ENCODE results near the gene ARHGAP35.
"Not testable (repeated sequence)": the region's sequence is repeated elsewhere in the genome, so short reads cannot be mapped to it uniquely, and the experiment has no call there.

ARHGAP35 gene

GRCh38 chr19:46844067-46844489 lies 16.7 kb upstream of the ARHGAP35 start:
- Histone ChIP-seq H3K9me3 (ENCODE audit: control insufficient read depth, insufficient read depth, low read length) (no peaks in the 10 kb centered on the region), H3K4me3 (ENCODE audit: low read length) (no peak overlapping the region), H3K27me3 (ENCODE audit: control insufficient read depth, insufficient read depth, low read length) (no peaks in the 10 kb centered on the region), H3K27ac (ENCODE audit: low read length) (no peak overlapping the region), H3K4me1 (ENCODE audit: control insufficient read depth, insufficient read depth, low read length) (no peaks in the 10 kb centered on the region), H3K36me3 (ENCODE audit: control insufficient read depth, insufficient read depth, low read length) (peaks cover 19% of the 10 kb centered on the region; the same call in 1 of the 2 replicates)
- no peak for DNase-seq (ENCODE audit: low read depth, low spot score)
- WGBS (ENCODE audit: insufficient coverage, insufficient read length), result no CpG with 5 or more reads among the region's 9 CpGs

- WGBS (ENCODE audit: insufficient coverage, insufficient read length), result no CpG with 5 or more reads among the region's 19 CpGs
- Histone ChIP-seq H3K4me1 (ENCODE audit: control insufficient read depth, insufficient read depth, low read length) (no peaks in the 10 kb centered on the region), H3K27ac (ENCODE audit: low read length) (no peak overlapping the region)
Measured at GRCh38 chr19:46845959-46846459, 14.8 kb upstream of the ARHGAP35 start.

GRCh38 chr19:46847528-46847927 lies 13.3 kb upstream of the ARHGAP35 start:
- no CpG with 5 or more reads among the region's 11 CpGs for WGBS (ENCODE audit: insufficient coverage, insufficient read length)
- Histone ChIP-seq H3K36me3 (ENCODE audit: control insufficient read depth, insufficient read depth, low read length) (peaks cover 11% of the 10 kb centered on the region; the same call in 1 of the 2 replicates), H3K27me3 (ENCODE audit: control insufficient read depth, insufficient read depth, low read length) (no peaks in the 10 kb centered on the region), H3K27ac (ENCODE audit: low read length) (no peak overlapping the region), H3K4me1 (ENCODE audit: control insufficient read depth, insufficient read depth, low read length) (no peaks in the 10 kb centered on the region), H3K4me3 (ENCODE audit: low read length) (no peak overlapping the region), H3K9me3 (ENCODE audit: control insufficient read depth, insufficient read depth, low read length) (no peaks in the 10 kb centered on the region)
- no peak for DNase-seq (ENCODE audit: low read depth, low spot score)

More at GRCh38 chr19:46845959-46846459, 14.8 kb upstream of the ARHGAP35 start:
- Histone ChIP-seq H3K4me3 (ENCODE audit: low read length) (no peak overlapping the region), H3K36me3 (ENCODE audit: control insufficient read depth, insufficient read depth, low read length) (peaks cover 16% of the 10 kb centered on the region; the same call in 1 of the 2 replicates), H3K27me3 (ENCODE audit: control insufficient read depth, insufficient read depth, low read length) (no peaks in the 10 kb centered on the region), H3K9me3 (ENCODE audit: control insufficient read depth, insufficient read depth, low read length) (no peaks in the 10 kb centered on the region)
- no peak for DNase-seq (ENCODE audit: low read depth, low spot score)

DNA sequence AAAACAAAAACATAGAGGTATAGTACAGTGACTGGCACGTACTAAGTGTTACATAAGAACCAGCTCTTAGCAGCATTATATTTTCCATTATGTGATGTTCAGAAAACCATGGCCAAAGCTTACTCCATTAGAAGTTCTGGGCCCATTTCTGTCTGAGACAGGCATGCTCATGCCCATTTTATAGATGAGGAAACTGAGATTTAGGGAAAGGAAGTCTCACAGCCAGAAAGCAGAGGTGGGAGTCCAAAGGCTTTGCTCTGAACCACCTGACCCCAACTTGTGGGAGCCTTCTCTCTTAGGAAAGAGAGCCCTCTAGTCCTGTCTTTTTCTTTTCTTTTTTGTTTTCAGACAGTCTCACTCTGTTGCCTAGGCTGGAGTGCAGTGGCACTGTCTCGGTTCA lies 12.4 kb upstream of the ARHGAP35 start:
- Histone ChIP-seq H3K27ac (ENCODE audit: low read length) (no peak overlapping the region), H3K9me3 (ENCODE audit: control insufficient read depth, insufficient read depth, low read length) (no peaks in the 10 kb centered on the region), H3K4me1 (ENCODE audit: control insufficient read depth, insufficient read depth, low read length) (no peaks in the 10 kb centered on the region), H3K27me3 (ENCODE audit: control insufficient read depth, insufficient read depth, low read length) (no peaks in the 10 kb centered on the region), H3K4me3 (ENCODE audit: low read length) (no peak overlapping the region), H3K36me3 (ENCODE audit: control insufficient read depth, insufficient read depth, low read length) (peaks cover 6% of the 10 kb centered on the region; the same call in 1 of the 2 replicates)
- WGBS (ENCODE audit: insufficient coverage, insufficient read length), result no CpG with 5 or more reads among the region's 2 CpGs
- DNase-seq (ENCODE audit: low read depth, low spot score), result no peak

DNA sequence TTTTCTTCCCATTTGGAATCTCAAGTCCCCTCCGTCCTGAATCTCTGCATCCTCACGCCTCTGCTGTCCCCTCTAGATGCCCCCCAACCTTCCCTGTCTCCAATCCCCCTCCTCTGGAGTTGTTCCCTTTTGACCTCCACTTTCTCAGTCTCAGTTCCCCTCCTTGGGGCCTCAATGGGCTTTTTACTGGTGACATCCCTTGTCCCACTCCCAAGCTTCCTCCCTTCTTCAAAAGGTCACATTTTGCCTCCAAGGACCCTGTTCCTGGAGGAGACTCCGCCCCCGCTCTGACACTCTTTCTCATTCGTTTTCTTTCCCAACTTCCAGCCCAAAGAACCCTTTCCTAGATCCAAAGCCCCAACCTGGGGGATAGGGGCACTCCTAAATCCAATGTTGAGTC lies 11.2 kb upstream of the ARHGAP35 start:
- Histone ChIP-seq H3K9me3 (ENCODE audit: control insufficient read depth, insufficient read depth, low read length) (no peaks in the 10 kb centered on the region), H3K27ac (ENCODE audit: low read length) (no peak overlapping the region), H3K4me3 (ENCODE audit: low read length) (peak overlapping the region; percentile 97; the same call in 1 of the 2 replicates), H3K27me3 (ENCODE audit: control insufficient read depth, insufficient read depth, low read length) (no peaks in the 10 kb centered on the region), H3K4me1 (ENCODE audit: control insufficient read depth, insufficient read depth, low read length) (no peaks in the 10 kb centered on the region), H3K36me3 (ENCODE audit: control insufficient read depth, insufficient read depth, low read length) (0 out of 2 replicates have a peak, but pooled peaks cover 4% of the 10 kb centered on the region)
- DNase-seq (ENCODE audit: low read depth, low spot score), result no peak
- no CpG with 5 or more reads among the region's 5 CpGs for WGBS (ENCODE audit: insufficient coverage, insufficient read length)

- Histone ChIP-seq H3K9me3 (ENCODE audit: control insufficient read depth, insufficient read depth, low read length) (no peaks in the 10 kb centered on the region), H3K4me1 (ENCODE audit: control insufficient read depth, insufficient read depth, low read length) (no peaks in the 10 kb centered on the region), H3K36me3 (ENCODE audit: control insufficient read depth, insufficient read depth, low read length) (0 out of 2 replicates have a peak, but pooled peaks cover 4% of the 10 kb centered on the region), H3K27me3 (ENCODE audit: control insufficient read depth, insufficient read depth, low read length) (no peaks in the 10 kb centered on the region), H3K4me3 (ENCODE audit: low read length) (peak within 1 kb of the TSS; percentile 97), H3K27ac (ENCODE audit: low read length) (no peak within 1 kb of the TSS)
- no CpG with 5 or more reads among the region's 53 CpGs for WGBS (ENCODE audit: insufficient coverage, insufficient read length)
- DNase-seq (ENCODE audit: low read depth, low spot score), result peak; percentile 99
Measured at GRCh38 chr19:46850228-46851203, 10.3 kb upstream of the ARHGAP35 start, which contains the start of gene AP2S1. Gene AP2S1 (minus strand): TSS chr19:46850846. CDS start chr19:46850766, 80 bp downstream.

- Histone ChIP-seq H3K27ac (ENCODE audit: low read length) (no peak overlapping the region), H3K27me3 (ENCODE audit: control insufficient read depth, insufficient read depth, low read length) (no peaks in the 10 kb centered on the region), H3K9me3 (ENCODE audit: control insufficient read depth, insufficient read depth, low read length) (no peaks in the 10 kb centered on the region), H3K4me1 (ENCODE audit: control insufficient read depth, insufficient read depth, low read length) (no peaks in the 10 kb centered on the region), H3K4me3 (ENCODE audit: low read length) (no peak overlapping the region), H3K36me3 (ENCODE audit: control insufficient read depth, insufficient read depth, low read length) (no peaks in the 10 kb centered on the region)
- DNase-seq (ENCODE audit: low read depth, low spot score), result no peak
- WGBS (ENCODE audit: insufficient coverage, insufficient read length), result no CpG with 5 or more reads among the region's 1 CpG
Measured at GRCh38 chr19:46852830-46853229, 8.0 kb upstream of the ARHGAP35 start.

DNA sequence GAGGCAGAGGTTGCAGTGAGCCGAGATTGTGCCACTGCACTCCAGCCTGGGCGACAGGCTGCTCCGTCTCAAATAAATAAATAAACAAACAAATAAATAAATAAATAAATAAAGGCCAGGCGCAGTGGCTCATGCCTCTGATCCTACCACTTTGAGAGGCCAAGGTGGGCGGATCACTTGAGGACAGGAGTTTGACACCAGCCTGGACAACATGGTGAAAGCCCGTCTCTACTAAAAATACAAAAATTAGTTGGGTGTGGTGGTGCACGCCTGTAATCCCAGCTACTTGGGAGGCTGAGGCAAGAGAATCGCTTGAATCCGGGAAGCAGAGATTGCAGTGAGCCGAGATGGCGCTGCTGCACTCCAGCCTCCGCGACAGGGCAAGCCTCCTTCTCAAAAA lies 6.1 kb upstream of the ARHGAP35 start:
- not testable (repeated sequence) for H3K9me3 ChIP-seq (ENCODE audit: control insufficient read depth, insufficient read depth, low read length); H3K27me3 ChIP-seq (ENCODE audit: control insufficient read depth, insufficient read depth, low read length); DNase-seq (ENCODE audit: low read depth, low spot score); H3K36me3 ChIP-seq (ENCODE audit: control insufficient read depth, insufficient read depth, low read length); H3K4me1 ChIP-seq (ENCODE audit: control insufficient read depth, insufficient read depth, low read length); H3K4me3 ChIP-seq (ENCODE audit: low read length); H3K27ac ChIP-seq (ENCODE audit: low read length)
- WGBS (ENCODE audit: insufficient coverage, insufficient read length), result no CpG with 5 or more reads among the region's 13 CpGs

DNA sequence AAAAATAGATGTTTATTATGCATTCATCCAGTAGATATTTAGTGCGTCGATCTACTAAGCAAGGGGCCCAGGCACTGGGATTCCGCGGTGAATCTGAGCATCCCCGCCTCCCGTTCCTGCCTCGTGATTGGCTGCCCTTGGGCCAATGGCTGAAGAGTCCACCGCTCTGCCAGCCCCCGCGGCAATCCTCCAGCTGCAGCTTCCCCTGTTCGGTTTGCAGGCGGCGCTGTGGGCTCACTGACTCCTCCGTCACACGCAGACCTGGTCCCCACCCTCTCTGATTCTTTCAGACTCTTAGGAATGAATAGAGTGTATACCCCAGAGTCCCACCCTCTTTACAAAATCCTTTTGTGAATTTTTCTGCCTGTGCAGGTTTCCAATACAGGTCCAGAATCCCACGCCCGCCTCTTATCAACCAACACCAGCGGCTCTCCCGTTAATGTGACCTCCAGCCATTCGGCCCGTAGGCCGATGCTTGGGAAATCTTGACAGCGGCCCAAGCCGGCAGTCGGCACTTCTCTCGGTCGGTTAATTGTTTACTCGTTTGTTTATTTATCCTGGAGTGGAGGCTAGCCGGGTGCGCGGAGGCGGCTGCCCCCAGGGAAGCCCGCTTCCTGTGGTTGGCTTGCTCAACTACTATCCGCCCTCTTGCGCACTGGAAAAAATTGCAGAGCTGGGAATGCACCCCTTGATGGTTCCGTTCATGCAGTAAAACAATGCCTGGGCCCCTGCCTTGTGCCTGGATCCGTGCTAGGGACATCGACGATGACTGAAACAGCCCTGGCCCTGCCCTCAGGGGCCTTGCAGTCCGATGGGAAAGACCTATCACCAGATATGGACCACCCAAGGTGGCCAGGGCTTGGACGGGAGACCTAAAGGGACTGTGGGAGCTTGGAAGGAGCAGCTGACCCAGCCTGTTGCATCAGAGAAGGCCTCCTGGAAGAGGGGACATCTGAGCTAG lies 4.5 kb upstream of the ARHGAP35 start:
- Histone ChIP-seq H3K9me3 (ENCODE audit: control insufficient read depth, insufficient read depth, low read length) (no peaks in the 10 kb centered on the region), H3K27me3 (ENCODE audit: control insufficient read depth, insufficient read depth, low read length) (no peaks in the 10 kb centered on the region), H3K27ac (ENCODE audit: low read length) (no peak overlapping the region), H3K36me3 (ENCODE audit: control insufficient read depth, insufficient read depth, low read length) (no peaks in the 10 kb centered on the region), H3K4me1 (ENCODE audit: control insufficient read depth, insufficient read depth, low read length) (no peaks in the 10 kb centered on the region), H3K4me3 (ENCODE audit: low read length) (no peak overlapping the region)
- DNase-seq (ENCODE audit: low read depth, low spot score), result peak; percentile 88
- no CpG with 5 or more reads among the region's 41 CpGs for WGBS (ENCODE audit: insufficient coverage, insufficient read length)

All from iPS DF 6.9 (cell line).